ENCODE data around the gene DHRS13.
A peak's percentile ranks its signal among the peaks of the same experiment; 100 is the strongest.
"Not testable (repeated sequence)": the region's sequence is repeated elsewhere in the genome, so short reads cannot be mapped to it uniquely, and the experiment has no call there.

DHRS13 gene

GRCh38 chr17:28878981-28879380 is 23.9 kb downstream of the DHRS13 start:
- Histone ChIP-seq H3K27me3 (ENCODE audit: low read depth, low read length) (no peaks in the 10 kb centered on the region), H3K36me3 (ENCODE audit: control insufficient read depth in 1 of 2, insufficient read depth in 2 of 2, low read length in 2 of 2) (peaks cover 45 to 50% of the 10 kb centered on the region in 2 donors), H3K27ac (ENCODE audit: low read length) (no peak overlapping the region), H3K4me1 (ENCODE audit: control insufficient read depth in 1 of 2, insufficient read depth in 2 of 2, low read length in 2 of 2) (no peaks in the 10 kb centered on the region), H3K9me3 (ENCODE audit: control insufficient read depth in 1 of 2, low read length in 2 of 2) (no peaks in the 10 kb centered on the region), H3K4me3 (ENCODE audit: low read depth in 1 of 2, low read length in 2 of 2) (no peak overlapping the region)

GRCh38 chr17:28878158-28878910 is 24.5 kb downstream of the DHRS13 start:
- peaks cover 43 to 45% of the 10 kb centered on the region in 2 donors for H3K36me3 ChIP-seq (ENCODE audit: control insufficient read depth in 1 of 2, insufficient read depth in 2 of 2, low read length in 2 of 2)
- H3K4me1 ChIP-seq (ENCODE audit: control insufficient read depth in 1 of 2, insufficient read depth in 2 of 2, low read length in 2 of 2): no peaks in the 10 kb centered on the region
- H3K9me3 ChIP-seq (ENCODE audit: control insufficient read depth in 1 of 2, low read length in 2 of 2): no peaks in the 10 kb centered on the region
- H3K4me3 ChIP-seq (ENCODE audit: low read depth in 1 of 2, low read length in 2 of 2): no peak overlapping the region
- no peak overlapping the region for H3K27ac ChIP-seq (ENCODE audit: low read length)
- no peaks in the 10 kb centered on the region for H3K27me3 ChIP-seq (ENCODE audit: low read depth, low read length)

- H3K4me3 ChIP-seq (ENCODE audit: low read depth in 1 of 2, low read length in 2 of 2); H3K27ac ChIP-seq (ENCODE audit: low read length); H3K27me3 ChIP-seq (ENCODE audit: low read depth, low read length); H3K9me3 ChIP-seq (ENCODE audit: control insufficient read depth in 1 of 2, low read length in 2 of 2); H3K4me1 ChIP-seq (ENCODE audit: control insufficient read depth in 1 of 2, insufficient read depth in 2 of 2, low read length in 2 of 2): not testable (repeated sequence)
- peaks cover 33 to 40% of the 10 kb centered on the region in 2 donors for H3K36me3 ChIP-seq (ENCODE audit: control insufficient read depth in 1 of 2, insufficient read depth in 2 of 2, low read length in 2 of 2)
Observed at GRCh38 chr17:28877150-28877711, 25.6 kb downstream of the DHRS13 start.

- Histone ChIP-seq H3K27ac (ENCODE audit: low read length) (no peak overlapping the region), H3K36me3 (ENCODE audit: control insufficient read depth in 1 of 2, insufficient read depth in 2 of 2, low read length in 2 of 2) (peaks cover 21 to 28% of the 10 kb centered on the region in 2 donors), H3K27me3 (ENCODE audit: low read depth, low read length) (no peaks in the 10 kb centered on the region), H3K9me3 (ENCODE audit: control insufficient read depth in 1 of 2, low read length in 2 of 2) (no peaks in the 10 kb centered on the region), H3K4me3 (ENCODE audit: low read depth in 1 of 2, low read length in 2 of 2) (no peak overlapping the region), H3K4me1 (ENCODE audit: control insufficient read depth in 1 of 2, insufficient read depth in 2 of 2, low read length in 2 of 2) (no peaks in the 10 kb centered on the region)
Observed at GRCh38 chr17:28875848-28876550, 26.9 kb downstream of the DHRS13 start.

- H3K4me3 ChIP-seq (ENCODE audit: low read depth in 1 of 2, low read length in 2 of 2): no peak overlapping the region
- no peaks in the 10 kb centered on the region for H3K9me3 ChIP-seq (ENCODE audit: control insufficient read depth in 1 of 2, low read length in 2 of 2)
- no peaks in the 10 kb centered on the region for H3K27me3 ChIP-seq (ENCODE audit: low read depth, low read length)
- H3K36me3 ChIP-seq (ENCODE audit: control insufficient read depth in 1 of 2, insufficient read depth in 2 of 2, low read length in 2 of 2): peaks cover 8 to 15% of the 10 kb centered on the region in 2 donors
- no peaks in the 10 kb centered on the region for H3K4me1 ChIP-seq (ENCODE audit: control insufficient read depth in 1 of 2, insufficient read depth in 2 of 2, low read length in 2 of 2)
- no peak overlapping the region for H3K27ac ChIP-seq (ENCODE audit: low read length)
Observed at GRCh38 chr17:28874750-28875149, 28.1 kb downstream of the DHRS13 start.

GRCh38 chr17:28873839-28874238 is 29.0 kb downstream of the DHRS13 start:
- Histone ChIP-seq H3K27ac (ENCODE audit: low read length) (no peak overlapping the region), H3K36me3 (ENCODE audit: control insufficient read depth in 1 of 2, insufficient read depth in 2 of 2, low read length in 2 of 2) (peaks cover 0 to 6% of the 10 kb centered on the region in 2 donors), H3K4me1 (ENCODE audit: control insufficient read depth in 1 of 2, insufficient read depth in 2 of 2, low read length in 2 of 2) (no peaks in the 10 kb centered on the region), H3K4me3 (ENCODE audit: low read depth in 1 of 2, low read length in 2 of 2) (no peak overlapping the region), H3K27me3 (ENCODE audit: low read depth, low read length) (no peaks in the 10 kb centered on the region), H3K9me3 (ENCODE audit: control insufficient read depth in 1 of 2, low read length in 2 of 2) (no peaks in the 10 kb centered on the region)

- no peaks in the 10 kb centered on the region for H3K4me1 ChIP-seq (ENCODE audit: control insufficient read depth in 1 of 2, insufficient read depth in 2 of 2, low read length in 2 of 2)
- no peak overlapping the region for H3K27ac ChIP-seq (ENCODE audit: low read length)
- H3K4me3 ChIP-seq (ENCODE audit: low read depth in 1 of 2, low read length in 2 of 2): no peak overlapping the region
- no peaks in the 10 kb centered on the region for H3K27me3 ChIP-seq (ENCODE audit: low read depth, low read length)
- no peaks in the 10 kb centered on the region for H3K9me3 ChIP-seq (ENCODE audit: control insufficient read depth in 1 of 2, low read length in 2 of 2)
- no peaks in the 10 kb centered on the region for H3K36me3 ChIP-seq (ENCODE audit: control insufficient read depth in 1 of 2, insufficient read depth in 2 of 2, low read length in 2 of 2)
Observed at GRCh38 chr17:28871056-28871579, 31.8 kb downstream of the DHRS13 start.

- Histone ChIP-seq H3K9me3 (ENCODE audit: control insufficient read depth in 1 of 2, low read length in 2 of 2) (no peaks in the 10 kb centered on the region), H3K4me3 (ENCODE audit: low read depth in 1 of 2, low read length in 2 of 2) (no peak overlapping the region), H3K36me3 (ENCODE audit: control insufficient read depth in 1 of 2, insufficient read depth in 2 of 2, low read length in 2 of 2) (no peaks in the 10 kb centered on the region), H3K4me1 (ENCODE audit: control insufficient read depth in 1 of 2, insufficient read depth in 2 of 2, low read length in 2 of 2) (no peaks in the 10 kb centered on the region), H3K27me3 (ENCODE audit: low read depth, low read length) (no peaks in the 10 kb centered on the region), H3K27ac (ENCODE audit: low read length) (no peak overlapping the region)
Observed at GRCh38 chr17:28867276-28867675, 35.6 kb downstream of the DHRS13 start.

GRCh38 chr17:28865946-28866752 is 36.7 kb downstream of the DHRS13 start:
- Histone ChIP-seq H3K4me3 (ENCODE audit: low read depth in 1 of 2, low read length in 2 of 2) (no peak overlapping the region), H3K4me1 (ENCODE audit: control insufficient read depth in 1 of 2, insufficient read depth in 2 of 2, low read length in 2 of 2) (no peaks in the 10 kb centered on the region), H3K9me3 (ENCODE audit: control insufficient read depth in 1 of 2, low read length in 2 of 2) (no peaks in the 10 kb centered on the region), H3K36me3 (ENCODE audit: control insufficient read depth in 1 of 2, insufficient read depth in 2 of 2, low read length in 2 of 2) (peaks cover 0 to 5% of the 10 kb centered on the region in 2 donors), H3K27me3 (ENCODE audit: low read depth, low read length) (no peaks in the 10 kb centered on the region), H3K27ac (ENCODE audit: low read length) (no peak overlapping the region)

- no peaks in the 10 kb centered on the region for H3K9me3 ChIP-seq (ENCODE audit: control insufficient read depth in 1 of 2, low read length in 2 of 2)
- H3K4me3 ChIP-seq (ENCODE audit: low read depth in 1 of 2, low read length in 2 of 2): no peak overlapping the region
- peaks cover 5 to 11% of the 10 kb centered on the region in 2 donors for H3K36me3 ChIP-seq (ENCODE audit: control insufficient read depth in 1 of 2, insufficient read depth in 2 of 2, low read length in 2 of 2)
- H3K4me1 ChIP-seq (ENCODE audit: control insufficient read depth in 1 of 2, insufficient read depth in 2 of 2, low read length in 2 of 2): no peaks in the 10 kb centered on the region
- H3K27me3 ChIP-seq (ENCODE audit: low read depth, low read length): no peaks in the 10 kb centered on the region
- peak overlapping the region; percentile 26 for H3K27ac ChIP-seq (ENCODE audit: low read length)
Observed at GRCh38 chr17:28864991-28865849, 37.7 kb downstream of the DHRS13 start.

All from muscle layer of duodenum (tissue), 2 donors.